GM18519 (cell line): ENCODE measurements around the gene TOX3.

Experiments
- ATAC-seq: cut with Tn5 transposase; IDR thresholded peaks from one replicate; pipeline ENCODE4 v1.9.1; 2021; ENCODE audit warnings: mild to moderate bottlenecking, moderate library complexity; ENCODE audit not compliant: unreplicated experiment, low FRiP score

The TOX3 gene

DNA sequence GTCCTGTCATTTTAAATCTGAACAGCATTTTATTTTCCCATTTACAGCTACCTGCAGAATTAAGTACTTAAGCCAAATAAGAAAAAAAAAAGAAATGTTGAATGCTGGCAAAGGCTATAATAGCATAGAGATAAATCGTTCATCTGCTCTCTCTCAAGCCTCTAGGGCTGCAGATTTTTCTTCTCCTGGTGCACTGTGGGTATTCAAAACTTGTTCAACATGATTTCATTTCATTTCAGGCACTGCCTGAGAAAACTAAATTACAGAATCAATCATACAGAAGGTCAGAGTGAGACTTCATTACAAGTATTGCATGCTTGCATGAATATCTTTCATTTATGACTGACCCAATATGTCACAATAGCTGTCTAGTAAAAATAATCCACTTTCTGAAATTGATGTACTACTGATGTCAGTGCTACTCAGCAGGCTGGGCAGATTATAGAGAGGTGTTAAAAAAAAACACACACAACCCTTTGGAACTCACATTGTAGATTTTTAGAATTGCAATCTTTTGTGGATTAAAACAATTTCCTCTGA lies 86.2 kb downstream of the TOX3 start:
- ATAC-seq: no peak

- ATAC-seq: no peak
These were observed 90.6 kb downstream of the TOX3 start for GRCh38 chr16:52456368-52456767.

DNA sequence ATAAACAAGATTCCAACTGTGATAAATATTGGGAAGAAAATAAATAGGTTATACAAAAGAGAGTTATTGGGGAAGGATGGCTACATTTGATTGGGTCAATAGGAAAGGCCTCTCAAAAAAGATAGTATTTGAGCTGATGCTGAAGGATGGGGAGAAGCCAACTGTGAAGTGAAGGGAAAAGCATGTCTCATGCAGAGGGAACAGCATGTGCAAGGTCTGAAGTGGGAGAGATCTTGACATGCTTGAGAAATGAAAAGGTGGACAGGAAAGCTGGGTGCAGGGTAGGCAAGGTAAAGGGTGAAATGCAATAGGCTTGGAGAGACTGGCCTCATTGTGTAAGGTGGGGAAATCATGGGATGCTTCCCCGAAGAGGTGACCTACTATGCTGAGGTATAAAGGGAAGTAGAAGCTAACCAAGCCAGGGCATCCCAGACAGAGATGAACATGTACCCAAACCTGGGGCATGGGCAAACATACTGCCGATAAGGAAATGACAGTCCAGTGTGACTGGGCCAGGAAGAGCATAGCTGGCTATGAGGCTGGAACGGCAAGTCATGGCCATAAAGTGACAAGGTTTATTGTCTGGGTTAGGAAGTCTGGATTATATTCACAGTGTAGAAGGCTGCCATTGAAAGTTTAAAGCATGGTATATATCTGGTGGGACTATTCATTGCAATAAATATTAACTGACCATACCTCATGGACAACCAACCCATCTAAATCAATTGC lies 91.2 kb downstream of the TOX3 start:
- no peak for ATAC-seq

DNA sequence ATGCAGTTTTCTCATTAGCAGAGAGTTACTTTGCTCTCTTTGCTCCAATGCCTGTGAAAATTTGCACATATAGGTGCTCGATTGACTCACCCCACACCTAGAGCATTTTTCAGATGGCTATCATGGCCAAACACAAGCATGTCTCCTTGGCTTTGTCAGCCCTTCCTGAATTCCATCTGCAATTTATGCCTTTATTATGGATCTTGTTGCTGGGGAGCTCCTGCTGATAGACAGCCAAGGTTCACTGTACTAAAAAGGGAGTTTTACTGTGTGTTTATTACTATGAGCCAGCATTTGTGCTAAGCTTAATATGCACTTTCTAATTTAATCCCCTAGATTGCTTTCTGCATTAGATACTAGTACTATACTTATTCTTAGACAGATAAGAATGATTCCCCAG lies 93.3 kb downstream of the TOX3 start:
- no peak for ATAC-seq

GRCh38 chr16:52451971-52452421 lies 94.9 kb downstream of the TOX3 start:
- no peak for ATAC-seq

DNA sequence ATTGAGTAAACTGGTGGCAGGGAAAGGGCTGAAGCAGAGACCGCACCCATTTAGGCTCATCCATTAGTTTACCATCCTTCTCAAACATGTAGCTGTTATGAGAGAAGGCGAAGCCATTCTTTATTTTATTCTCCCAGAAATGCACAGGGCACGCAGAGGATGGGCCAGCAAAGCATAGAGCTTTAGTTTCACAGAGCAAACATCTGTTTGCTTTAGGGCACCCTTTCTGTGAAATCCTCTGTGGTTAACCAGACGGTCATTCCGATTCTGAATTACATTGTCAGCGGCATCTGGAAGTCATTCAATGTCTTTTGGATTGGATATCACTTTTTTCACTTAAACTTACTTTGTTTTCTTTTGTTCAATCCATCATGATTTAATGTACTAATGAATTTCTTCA lies 96.0 kb downstream of the TOX3 start:
- no peak for ATAC-seq

GRCh38 chr16:52450241-52450640 lies 96.7 kb downstream of the TOX3 start:
- ATAC-seq: no peak

GRCh38 chr16:52446080-52446479 lies 100.9 kb downstream of the TOX3 start:
- no peak for ATAC-seq

GRCh38 chr16:52441886-52442285 lies 105.1 kb downstream of the TOX3 start:
- ATAC-seq: no peak

- no peak for ATAC-seq
These were observed 106.7 kb downstream of the TOX3 start for GRCh38 chr16:52440248-52440647.

DNA sequence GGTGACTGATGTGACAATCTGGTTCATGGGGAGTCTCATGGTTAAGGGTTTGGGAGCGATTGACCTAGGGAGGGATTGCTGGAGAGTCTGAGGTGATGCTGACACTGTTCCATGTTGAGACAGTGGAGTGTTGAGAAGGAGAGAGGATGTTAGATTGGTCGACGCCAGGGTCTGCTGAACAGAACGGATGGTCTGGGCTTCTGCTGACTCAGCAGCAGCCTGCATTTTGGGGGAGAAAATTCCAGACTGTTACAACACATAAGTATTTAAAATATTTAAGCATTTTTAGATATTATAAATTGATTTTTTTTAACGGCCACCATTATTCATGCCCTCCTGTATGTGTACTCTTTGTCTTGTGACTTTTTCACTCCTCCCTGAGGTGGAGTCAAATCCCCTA lies 107.2 kb downstream of the TOX3 start:
- no peak for ATAC-seq

- no peak for ATAC-seq
These were observed 107.7 kb downstream of the TOX3 start for GRCh38 chr16:52439171-52439701.

DNA sequence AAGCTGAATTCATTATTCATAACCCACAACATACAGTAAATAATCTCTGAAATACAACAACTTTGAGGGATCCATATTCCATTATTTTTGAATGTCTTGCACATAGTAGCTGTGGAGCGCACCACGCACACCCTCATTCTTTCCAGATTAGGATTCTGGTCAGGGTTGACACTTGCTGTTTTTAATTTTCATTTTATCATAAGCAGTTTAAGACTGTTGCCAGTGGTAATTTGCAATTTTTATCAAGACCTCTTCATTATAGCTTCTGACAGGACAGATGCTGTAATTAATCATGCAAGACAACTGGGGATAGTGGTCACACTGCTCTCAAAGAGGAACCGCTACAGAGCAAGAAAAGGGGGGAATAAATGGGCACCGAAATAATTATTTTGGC lies 109.7 kb downstream of the TOX3 start:
- ATAC-seq: no peak

- no peak for ATAC-seq
These were observed 110.3 kb downstream of the TOX3 start for GRCh38 chr16:52436339-52437276.

DNA sequence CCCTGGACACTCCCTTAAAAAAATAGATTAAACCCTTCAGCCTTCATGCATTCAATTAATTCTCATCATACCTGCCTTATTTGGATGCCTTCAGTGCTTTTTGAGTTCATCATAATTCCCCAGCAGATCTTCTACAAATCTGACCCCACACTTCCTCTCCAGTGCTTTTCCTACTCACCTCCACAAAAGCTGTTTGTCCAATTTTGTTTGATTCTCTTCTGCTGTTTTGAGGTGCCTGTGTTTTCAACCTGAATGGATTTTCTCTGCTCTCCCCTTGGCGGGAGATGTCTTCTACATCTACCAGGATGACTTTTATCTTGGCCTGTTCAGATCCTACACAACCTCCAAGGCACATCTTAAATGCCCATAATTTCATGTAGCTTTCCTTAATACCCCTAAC lies 112.7 kb downstream of the TOX3 start:
- no peak for ATAC-seq

GRCh38 chr16:52433643-52434042 lies 113.3 kb downstream of the TOX3 start:
- no peak for ATAC-seq

GRCh38 chr16:52424591-52424990 lies 122.4 kb downstream of the TOX3 start:
- no peak for ATAC-seq

- ATAC-seq: no peak
These were observed 124.6 kb downstream of the TOX3 start for GRCh38 chr16:52422307-52422706.

- no peak for ATAC-seq
These were observed 128.7 kb downstream of the TOX3 start for GRCh38 chr16:52418201-52418600.

GRCh38 chr16:52416888-52417287 lies 130.1 kb downstream of the TOX3 start:
- no peak for ATAC-seq

GRCh38 chr16:52411011-52411410 lies 135.9 kb downstream of the TOX3 start:
- ATAC-seq: no peak
